Esophagus muscularis mucosa (tissue), 4 donors: Measurements from ENCODE around the gene ST6GAL1.

Source experiments
- EP300 ChIP-seq: sonication (generic); formaldehyde crosslinking; IDR thresholded peaks from one replicate; pipeline ENCODE4 v1.6.1; 2017; ENCODE audit warnings: antibody characterized with exemption
- POLR2AphosphoS5 ChIP-seq, 2 donors: sonication (generic); formaldehyde crosslinking; IDR thresholded peaks; one replicate each; pipeline ENCODE4 v1.6.1; 2017; ENCODE audit warnings: antibody characterized with exemption in 2 of 2
- TF ChIP-seq, protein P1 (sequence below), 3 experiments: fragments of 200-600 bp in 2 of 3; fragments of 450-650 bp in 1 of 3; sonication (generic) in 2 of 3; IDR thresholded peaks; one replicate each; pipeline ENCODE4 v1.5.1; 2017 to 2019; ENCODE audit warnings: antibody characterized with exemption in 3 of 3, mild to moderate bottlenecking in 2 of 3, moderate library complexity in 1 of 3

DNA sequence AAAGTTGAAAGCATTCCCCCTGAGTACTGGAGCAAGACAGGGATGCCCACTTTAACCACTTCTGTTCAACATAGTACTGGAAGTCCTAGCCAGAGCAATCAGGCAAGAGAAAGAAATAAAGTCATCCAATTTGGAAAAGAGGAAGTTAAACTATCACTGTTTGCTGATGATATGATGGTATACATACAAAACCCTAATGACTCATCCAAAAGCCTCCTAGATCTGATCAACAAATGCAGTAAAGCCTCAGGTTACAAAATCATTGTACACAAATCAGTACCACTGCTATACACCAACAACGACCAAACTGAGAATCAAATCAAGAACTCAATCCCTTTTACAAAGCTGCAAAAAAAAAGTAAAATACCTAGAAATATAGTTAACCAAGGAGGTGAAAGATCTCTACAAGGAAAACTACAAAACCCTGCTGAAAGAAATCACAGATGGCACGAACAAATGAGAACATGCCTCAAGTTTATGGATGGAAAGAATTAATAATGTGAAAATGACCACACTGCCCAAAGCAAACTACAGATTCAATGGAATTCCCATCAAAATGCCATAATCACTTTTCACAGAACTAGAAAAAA is 168.7 kb downstream of the ST6GAL1 start:
- TF ChIP-seq, protein P1, sequence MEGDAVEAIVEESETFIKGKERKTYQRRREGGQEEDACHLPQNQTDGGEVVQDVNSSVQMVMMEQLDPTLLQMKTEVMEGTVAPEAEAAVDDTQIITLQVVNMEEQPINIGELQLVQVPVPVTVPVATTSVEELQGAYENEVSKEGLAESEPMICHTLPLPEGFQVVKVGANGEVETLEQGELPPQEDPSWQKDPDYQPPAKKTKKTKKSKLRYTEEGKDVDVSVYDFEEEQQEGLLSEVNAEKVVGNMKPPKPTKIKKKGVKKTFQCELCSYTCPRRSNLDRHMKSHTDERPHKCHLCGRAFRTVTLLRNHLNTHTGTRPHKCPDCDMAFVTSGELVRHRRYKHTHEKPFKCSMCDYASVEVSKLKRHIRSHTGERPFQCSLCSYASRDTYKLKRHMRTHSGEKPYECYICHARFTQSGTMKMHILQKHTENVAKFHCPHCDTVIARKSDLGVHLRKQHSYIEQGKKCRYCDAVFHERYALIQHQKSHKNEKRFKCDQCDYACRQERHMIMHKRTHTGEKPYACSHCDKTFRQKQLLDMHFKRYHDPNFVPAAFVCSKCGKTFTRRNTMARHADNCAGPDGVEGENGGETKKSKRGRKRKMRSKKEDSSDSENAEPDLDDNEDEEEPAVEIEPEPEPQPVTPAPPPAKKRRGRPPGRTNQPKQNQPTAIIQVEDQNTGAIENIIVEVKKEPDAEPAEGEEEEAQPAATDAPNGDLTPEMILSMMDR (IDR thresholded peaks at IDR 0.05), result no peak
- TF ChIP-seq POLR2AphosphoS5 (IDR thresholded peaks at IDR 0.05), result no peak
- no peak for TF ChIP-seq EP300
